Thoracic aorta (tissue), 2 donors: ENCODE measurements around the gene NOL7. TPM values are rescaled to one million over a fixed set of nuclear protein-coding genes. Genes with fewer than 3 reads are reported as not detected.
A peak's percentile ranks its signal among the peaks of the same experiment; 100 is the strongest.

Experiments used
- ATAC-seq: fragments of 150-250 bp; one replicate; pipeline ENCODE4 v1.8.0; 2017; ENCODE audit warnings: low read depth; ENCODE audit not compliant: insufficient number of reproducible peaks, low FRiP score
- DNase-seq: peaks from one replicate; pipeline ENCODE4 v3.0.0-alpha.2; 2020; ENCODE audit warnings: low spot score
- H3K27ac ChIP-seq, 2 donors: fragments of 200-600 bp; sonication (generic); 1 replicate in 1 of 2; 2 replicates in 1 of 2; pipeline ENCODE4 v1.5.1; 2016; ENCODE audit warnings: mild to moderate bottlenecking in 2 of 2, moderate library complexity in 2 of 2
- H3K27me3 ChIP-seq: fragments of 200-600 bp; sonication (generic); replicated peaks from 2 replicates; pipeline ENCODE4 v1.6.0; 2016; ENCODE audit warnings: mild to moderate bottlenecking; ENCODE audit not compliant: insufficient read depth
- H3K36me3 ChIP-seq: fragments of 200-600 bp; sonication (generic); one replicate; pipeline ENCODE4 v1.5.1; 2016
- H3K4me1 ChIP-seq, 2 donors: fragments of 200-600 bp; sonication (generic); 1 replicate in 1 of 2; 2 replicates in 1 of 2; pipeline versions ENCODE4 v1.5.1 to v1.6.0; 2016; ENCODE audit warnings: low read depth in 2 of 2, mild to moderate bottlenecking in 1 of 2; ENCODE audit not compliant: control insufficient read depth in 1 of 2
- H3K4me3 ChIP-seq: fragments of 200-600 bp; sonication (generic); 2 replicates; pipeline ENCODE4 v1.5.1; 2016; ENCODE audit warnings: mild to moderate bottlenecking
- H3K9me3 ChIP-seq: fragments of 200-600 bp; sonication (generic); 2 replicates; pipeline ENCODE4 v1.5.1; 2016
- CTCF ChIP-seq: fragments of 200-600 bp; sonication (generic); IDR thresholded peaks from one replicate; pipeline ENCODE4 v1.5.1; 2019; ENCODE audit warnings: antibody characterized with exemption
- total RNA-seq, 2 donors: library from RNA; depleted of rRNA; stranded (reverse); fragments of >200 nt; gene quantifications; one replicate each; pipeline versions ENCODE4 v1.1.0 to v1.2.3, GENCODE V29; 2016

The NOL7 gene
- 10 to 100 TPM; 75.3 to 96.0 TPM for total RNA-seq

GRCh38 chr6:13614926-13615791, at the start of gene NOL7:
Gene NOL7, plus strand, starts transcription at chr6:13615335. Its CDS starts 24 bp downstream, at chr6:13615359.
- Histone ChIP-seq H3K27ac (peak within 1 kb of the TSS; percentile 92 to 98), H3K9me3 (no peaks in the 10 kb centered on the region), H3K36me3 (peaks cover 20% of the 10 kb centered on the region), H3K27me3 (no peaks in the 10 kb centered on the region), H3K4me3 (peak within 1 kb of the TSS; percentile 88), H3K4me1 (peaks cover 19 to 27% of the 10 kb centered on the region in 2 donors)
- peak; percentile 75 for TF ChIP-seq CTCF
- peak; percentile 87 for ATAC-seq
- peak; percentile 90 for DNase-seq

GRCh38 chr6:13565921-13566320, 49.2 kb upstream of the NOL7 start:
- no peak overlapping the region for H3K4me3 ChIP-seq
- H3K27me3 ChIP-seq = no peaks in the 10 kb centered on the region
- no peak for TF ChIP-seq CTCF
- no peak for DNase-seq
- H3K36me3 ChIP-seq = no peaks in the 10 kb centered on the region
- ATAC-seq = no peak
- no peaks in the 10 kb centered on the region for H3K4me1 ChIP-seq
- no peak overlapping the region for H3K27ac ChIP-seq
- H3K9me3 ChIP-seq = no peaks in the 10 kb centered on the region

GRCh38 chr6:13566500-13566899, 48.6 kb upstream of the NOL7 start:
- no peaks in the 10 kb centered on the region for H3K27me3 ChIP-seq
- no peaks in the 10 kb centered on the region for H3K36me3 ChIP-seq

GRCh38 chr6:13568970-13569369, 46.2 kb upstream of the NOL7 start:
- TF ChIP-seq CTCF = no peak
- H3K4me1 ChIP-seq = peaks cover 0 to 7% of the 10 kb centered on the region in 2 donors
- no peaks in the 10 kb centered on the region for H3K9me3 ChIP-seq
- H3K27me3 ChIP-seq = no peaks in the 10 kb centered on the region
- H3K36me3 ChIP-seq = no peaks in the 10 kb centered on the region
- H3K4me3 ChIP-seq = no peak overlapping the region
- no peak for DNase-seq
- ATAC-seq = no peak
- no peak overlapping the region for H3K27ac ChIP-seq

More at GRCh38 chr6:13566500-13566899, 48.6 kb upstream of the NOL7 start:
- TF ChIP-seq CTCF = no peak
- H3K27ac ChIP-seq = no peak overlapping the region
- H3K4me1 ChIP-seq = no peaks in the 10 kb centered on the region
- no peaks in the 10 kb centered on the region for H3K9me3 ChIP-seq
- no peak overlapping the region for H3K4me3 ChIP-seq
- DNase-seq (no peak), ATAC-seq (no peak)

GRCh38 chr6:13572240-13572639, 42.9 kb upstream of the NOL7 start:
- ATAC-seq (no peak), DNase-seq (no peak)
- no peaks in the 10 kb centered on the region for H3K9me3 ChIP-seq
- TF ChIP-seq CTCF = no peak
- H3K36me3 ChIP-seq = no peaks in the 10 kb centered on the region
- H3K27ac ChIP-seq = no peak overlapping the region
- H3K4me1 ChIP-seq = peaks cover 0 to 7% of the 10 kb centered on the region in 2 donors
- no peak overlapping the region for H3K4me3 ChIP-seq
- no peaks in the 10 kb centered on the region for H3K27me3 ChIP-seq
